ENCODE data around the gene REG4. TPM values are rescaled to one million over a fixed set of nuclear protein-coding genes. Genes with fewer than 3 reads are reported as not detected.

The REG4 gene
- total and polyA plus RNA-seq, 2 donors (not counting 3 experiments of a cell fraction or from before 2014, with no cell fraction given), result not detected

DNA sequence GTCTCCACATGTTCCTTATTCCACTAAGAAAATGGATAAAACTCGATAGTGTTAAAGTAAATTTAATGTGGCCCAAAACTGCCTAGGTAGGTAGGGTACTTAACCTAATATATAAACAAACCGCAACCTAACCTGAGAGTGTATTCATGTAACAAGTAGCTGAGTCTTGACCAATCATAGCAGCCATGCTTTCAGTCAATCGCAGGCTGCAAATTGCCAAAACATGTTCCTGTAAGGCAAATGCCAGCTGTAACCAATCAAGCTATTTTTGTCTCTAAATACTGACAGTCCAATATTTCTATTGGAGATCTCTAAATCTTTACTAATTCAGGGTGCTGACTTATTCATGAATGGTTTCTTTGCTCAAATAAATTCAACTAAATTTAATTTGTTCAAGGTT is 39.5 kb downstream of the REG4 start:
- ChIA-PET POLR2A (no interaction called here), CTCF (interaction anchor here (1.3 to 1.5 kb wide), 2 partner anchors 28 to 37 kb away, joined by 3 to 5 read pairs; no protein-coding TSS in a partner anchor)
- dilution Hi-C loops (cut with MboI; ENCODE audit: extremely low pct_ligation_motif_present, low sequenced_read_pairs) (no loop called here), intact Hi-C loops (cut with micrococcal nuclease) (no loop called here)
- no peak overlapping the region for H3K9ac ChIP-seq (replicated peaks; ENCODE audit: extremely low read depth, insufficient read depth, low read length)
- no peaks in the 10 kb centered on the region for H3K9me3 ChIP-seq (replicated peaks; ENCODE audit: control insufficient read depth, insufficient read depth, low read length)
- DNase-seq (ENCODE audit: low read depth, low spot score), result no peak
- H3K79me2 ChIP-seq (ENCODE audit: control insufficient read depth, insufficient read depth, low read length), result no peaks in the 10 kb centered on the region
- BruUV-seq (replicated peaks), result no TSS peak
- no peaks in the 10 kb centered on the region for H3K36me3 ChIP-seq (ENCODE audit: control insufficient read depth in 2 of 2, extremely low read depth in 1 of 2, insufficient read depth in 2 of 2, low read length in 2 of 2)
- no peak overlapping the region for H3K4me3 ChIP-seq (replicated peaks in 1 of 3; ENCODE audit: insufficient read depth in 1 of 3, low read depth in 1 of 3, low read length in 3 of 3)
- H4K20me1 ChIP-seq (replicated peaks; ENCODE audit: control insufficient read depth, extremely low read depth, insufficient read depth, low read length), result no peaks in the 10 kb centered on the region
- FAIRE-seq, result no peak
- no peaks in the 10 kb centered on the region for H3K4me1 ChIP-seq (ENCODE audit: control insufficient read depth, extremely low read depth, insufficient read depth, low read length)
- no peak for TF ChIP-seq MYC (IDR thresholded peaks at IDR 0.05; ENCODE audit: low read depth, low read length)
- TF ChIP-seq, protein P1, sequence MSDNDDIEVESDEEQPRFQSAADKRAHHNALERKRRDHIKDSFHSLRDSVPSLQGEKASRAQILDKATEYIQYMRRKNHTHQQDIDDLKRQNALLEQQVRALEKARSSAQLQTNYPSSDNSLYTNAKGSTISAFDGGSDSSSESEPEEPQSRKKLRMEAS (IDR thresholded peaks at IDR 0.05; ENCODE audit: insufficient read depth, insufficient read length), result no peak
- TF ChIP-seq POLR2A (IDR thresholded peaks at IDR 0.05; ENCODE audit: low read depth, low read length), result no peak
- TF ChIP-seq EZH2 (IDR thresholded peaks at IDR 0.05; ENCODE audit: borderline replicate concordance, low read depth, low read length, severe bottlenecking), result no peak
- TF ChIP-seq, protein P2, sequence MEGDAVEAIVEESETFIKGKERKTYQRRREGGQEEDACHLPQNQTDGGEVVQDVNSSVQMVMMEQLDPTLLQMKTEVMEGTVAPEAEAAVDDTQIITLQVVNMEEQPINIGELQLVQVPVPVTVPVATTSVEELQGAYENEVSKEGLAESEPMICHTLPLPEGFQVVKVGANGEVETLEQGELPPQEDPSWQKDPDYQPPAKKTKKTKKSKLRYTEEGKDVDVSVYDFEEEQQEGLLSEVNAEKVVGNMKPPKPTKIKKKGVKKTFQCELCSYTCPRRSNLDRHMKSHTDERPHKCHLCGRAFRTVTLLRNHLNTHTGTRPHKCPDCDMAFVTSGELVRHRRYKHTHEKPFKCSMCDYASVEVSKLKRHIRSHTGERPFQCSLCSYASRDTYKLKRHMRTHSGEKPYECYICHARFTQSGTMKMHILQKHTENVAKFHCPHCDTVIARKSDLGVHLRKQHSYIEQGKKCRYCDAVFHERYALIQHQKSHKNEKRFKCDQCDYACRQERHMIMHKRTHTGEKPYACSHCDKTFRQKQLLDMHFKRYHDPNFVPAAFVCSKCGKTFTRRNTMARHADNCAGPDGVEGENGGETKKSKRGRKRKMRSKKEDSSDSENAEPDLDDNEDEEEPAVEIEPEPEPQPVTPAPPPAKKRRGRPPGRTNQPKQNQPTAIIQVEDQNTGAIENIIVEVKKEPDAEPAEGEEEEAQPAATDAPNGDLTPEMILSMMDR (IDR thresholded peaks at IDR 0.05; ENCODE audit: extremely low read depth in 1 of 2, insufficient read depth in 1 of 2, low read depth in 1 of 2, low read length in 2 of 2), result no peak
- TF ChIP-seq POLR2AphosphoS5 (IDR thresholded peaks at IDR 0.05; ENCODE audit: insufficient read depth, low read depth, low read length), result no peak
- TF ChIP-seq FOS (IDR thresholded peaks at IDR 0.05; ENCODE audit: borderline replicate concordance, insufficient read depth, low read length), result no peak
- H3K27me3 ChIP-seq (ENCODE audit: control insufficient read depth in 2 of 2, insufficient read depth in 2 of 2, low read length in 2 of 2), result peaks cover 26% of the 10 kb centered on the region in 2 experiments
- H3K4me2 ChIP-seq (ENCODE audit: insufficient read depth, low read length), result no peak overlapping the region
- no peak overlapping the region for H3K27ac ChIP-seq (ENCODE audit: insufficient read depth, low read depth, low read length)
- H2AFZ ChIP-seq (ENCODE audit: low read depth, low read length), result no peak overlapping the region
- no peaks in the 10 kb centered on the region for H3K9me1 ChIP-seq (replicated peaks; ENCODE audit: control insufficient read depth, extremely low read depth, insufficient read depth, low read length)
